Sigmoid colon (tissue), 3 donors: ENCODE data around the gene KIF5C.

Experiments used
- POLR2A ChIP-seq, 2 donors: fragments of 450-650 bp; IDR thresholded peaks; one replicate each; pipeline ENCODE4 v1.6.1; 2016; ENCODE audit warnings: antibody characterized with exemption in 2 of 2, mild to moderate bottlenecking in 2 of 2, moderate library complexity in 2 of 2
- TF ChIP-seq, protein P1 (sequence below), 4 experiments: fragments of 450-650 bp in 3 of 4; fragments of 200-600 bp in 1 of 4; IDR thresholded peaks; one replicate each; pipeline ENCODE4 v1.5.1; 2016 to 2019; ENCODE audit warnings: antibody characterized with exemption in 4 of 4, mild to moderate bottlenecking in 3 of 4, moderate library complexity in 2 of 4

DNA sequence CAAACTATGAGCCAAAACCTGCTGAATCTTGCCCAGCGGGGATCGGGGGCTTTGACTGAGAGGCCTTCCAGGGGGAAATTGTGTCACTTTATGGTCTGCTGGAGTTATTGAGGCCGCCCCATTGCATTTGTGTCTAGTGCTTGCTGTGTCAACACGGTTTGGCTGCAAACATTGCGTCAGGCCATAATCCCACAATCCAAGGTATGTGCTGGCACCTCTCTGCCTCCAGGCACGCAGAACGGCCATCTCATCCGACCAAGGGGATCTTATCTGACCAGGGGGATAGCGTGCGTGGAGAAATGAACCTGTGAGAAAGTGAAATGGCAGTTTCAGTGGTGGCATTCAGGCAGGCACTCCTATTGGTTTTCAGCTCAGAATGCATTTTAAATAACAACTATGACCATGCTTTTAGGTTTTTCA, 145.4 kb downstream of the KIF5C start:
- TF ChIP-seq, protein P1, sequence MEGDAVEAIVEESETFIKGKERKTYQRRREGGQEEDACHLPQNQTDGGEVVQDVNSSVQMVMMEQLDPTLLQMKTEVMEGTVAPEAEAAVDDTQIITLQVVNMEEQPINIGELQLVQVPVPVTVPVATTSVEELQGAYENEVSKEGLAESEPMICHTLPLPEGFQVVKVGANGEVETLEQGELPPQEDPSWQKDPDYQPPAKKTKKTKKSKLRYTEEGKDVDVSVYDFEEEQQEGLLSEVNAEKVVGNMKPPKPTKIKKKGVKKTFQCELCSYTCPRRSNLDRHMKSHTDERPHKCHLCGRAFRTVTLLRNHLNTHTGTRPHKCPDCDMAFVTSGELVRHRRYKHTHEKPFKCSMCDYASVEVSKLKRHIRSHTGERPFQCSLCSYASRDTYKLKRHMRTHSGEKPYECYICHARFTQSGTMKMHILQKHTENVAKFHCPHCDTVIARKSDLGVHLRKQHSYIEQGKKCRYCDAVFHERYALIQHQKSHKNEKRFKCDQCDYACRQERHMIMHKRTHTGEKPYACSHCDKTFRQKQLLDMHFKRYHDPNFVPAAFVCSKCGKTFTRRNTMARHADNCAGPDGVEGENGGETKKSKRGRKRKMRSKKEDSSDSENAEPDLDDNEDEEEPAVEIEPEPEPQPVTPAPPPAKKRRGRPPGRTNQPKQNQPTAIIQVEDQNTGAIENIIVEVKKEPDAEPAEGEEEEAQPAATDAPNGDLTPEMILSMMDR (IDR thresholded peaks at IDR 0.05), result no peak
- no peak for TF ChIP-seq POLR2A (IDR thresholded peaks at IDR 0.05)
